GM21619 (cell line): ENCODE measurements around the gene SLC44A1.

Experiments used
- ATAC-seq: cut with Tn5 transposase; IDR thresholded peaks from one replicate; pipeline ENCODE4 v1.9.1; 2021; ENCODE audit not compliant: unreplicated experiment

The SLC44A1 gene

GRCh38 chr9:105452185-105452584 is 207.7 kb downstream of the SLC44A1 start:
- ATAC-seq = no peak

GRCh38 chr9:105455836-105456475 is 211.5 kb downstream of the SLC44A1 start:
- no peak for ATAC-seq

- no peak for ATAC-seq
Observed at GRCh38 chr9:105457560-105458294, 213.3 kb downstream of the SLC44A1 start.

- no peak for ATAC-seq
Observed at GRCh38 chr9:105458404-105458803, 214.0 kb downstream of the SLC44A1 start.

- ATAC-seq = no peak
Observed at GRCh38 chr9:105459336-105459735, 214.9 kb downstream of the SLC44A1 start.

- no peak for ATAC-seq
Observed at GRCh38 chr9:105466898-105467455, 222.5 kb downstream of the SLC44A1 start.

GRCh38 chr9:105468875-105469274 is 224.4 kb downstream of the SLC44A1 start:
- ATAC-seq = no peak

- ATAC-seq = no peak
Observed at GRCh38 chr9:105473221-105473620, 228.8 kb downstream of the SLC44A1 start.

- ATAC-seq = no peak
Observed at GRCh38 chr9:105475302-105475701, 230.9 kb downstream of the SLC44A1 start.

GRCh38 chr9:105479846-105480245 is 235.4 kb downstream of the SLC44A1 start:
- no peak for ATAC-seq

GRCh38 chr9:105483618-105484017 is 239.2 kb downstream of the SLC44A1 start:
- no peak for ATAC-seq

GRCh38 chr9:105484226-105484625 is 239.8 kb downstream of the SLC44A1 start:
- ATAC-seq = no peak

GRCh38 chr9:105485131-105485530 is 240.7 kb downstream of the SLC44A1 start:
- ATAC-seq = no peak
